ENCODE results near the gene AGT. TPM values are rescaled to one million over a fixed set of nuclear protein-coding genes. Genes with fewer than 3 reads are reported as not detected.
"Not testable (repeated sequence)": the region's sequence is repeated elsewhere in the genome, so short reads cannot be mapped to it uniquely, and the experiment has no call there.

Gene AGT
- total RNA-seq, 4 donors from 2014 or later = 5.0 to 16.0 (median 8.4) TPM

GRCh38 chr1:230658691-230659090, 55.2 kb downstream of the AGT start:
- TF ChIP-seq POLR2A (IDR thresholded peaks at IDR 0.05) = no peak
- no peak for TF ChIP-seq POLR2AphosphoS5 (IDR thresholded peaks at IDR 0.05)
- no peak for TF ChIP-seq EP300 (IDR thresholded peaks at IDR 0.05)
- TF ChIP-seq, protein P1, sequence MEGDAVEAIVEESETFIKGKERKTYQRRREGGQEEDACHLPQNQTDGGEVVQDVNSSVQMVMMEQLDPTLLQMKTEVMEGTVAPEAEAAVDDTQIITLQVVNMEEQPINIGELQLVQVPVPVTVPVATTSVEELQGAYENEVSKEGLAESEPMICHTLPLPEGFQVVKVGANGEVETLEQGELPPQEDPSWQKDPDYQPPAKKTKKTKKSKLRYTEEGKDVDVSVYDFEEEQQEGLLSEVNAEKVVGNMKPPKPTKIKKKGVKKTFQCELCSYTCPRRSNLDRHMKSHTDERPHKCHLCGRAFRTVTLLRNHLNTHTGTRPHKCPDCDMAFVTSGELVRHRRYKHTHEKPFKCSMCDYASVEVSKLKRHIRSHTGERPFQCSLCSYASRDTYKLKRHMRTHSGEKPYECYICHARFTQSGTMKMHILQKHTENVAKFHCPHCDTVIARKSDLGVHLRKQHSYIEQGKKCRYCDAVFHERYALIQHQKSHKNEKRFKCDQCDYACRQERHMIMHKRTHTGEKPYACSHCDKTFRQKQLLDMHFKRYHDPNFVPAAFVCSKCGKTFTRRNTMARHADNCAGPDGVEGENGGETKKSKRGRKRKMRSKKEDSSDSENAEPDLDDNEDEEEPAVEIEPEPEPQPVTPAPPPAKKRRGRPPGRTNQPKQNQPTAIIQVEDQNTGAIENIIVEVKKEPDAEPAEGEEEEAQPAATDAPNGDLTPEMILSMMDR (IDR thresholded peaks at IDR 0.05) = no peak
- no peaks in the 10 kb centered on the region for H3K4me1 ChIP-seq
- H3K36me3 ChIP-seq = peaks cover 0 to 43% of the 10 kb centered on the region in 2 donors
- H3K9me3 ChIP-seq = no peaks in the 10 kb centered on the region
- no peak overlapping the region for H3K27ac ChIP-seq
- H3K4me3 ChIP-seq = no peak overlapping the region
- no peak for ATAC-seq
- WGBS, 2 donors (ENCODE audit: low coverage in 1 of 2) = 100% methylated on average over 1 of the region's 2 CpGs
- H3K27me3 ChIP-seq = no peaks in the 10 kb centered on the region

GRCh38 chr1:230658103-230658502, 55.8 kb downstream of the AGT start:
- not testable (repeated sequence) for H3K4me3 ChIP-seq
- peaks cover 0 to 37% of the 10 kb centered on the region in 2 donors for H3K36me3 ChIP-seq

DNA sequence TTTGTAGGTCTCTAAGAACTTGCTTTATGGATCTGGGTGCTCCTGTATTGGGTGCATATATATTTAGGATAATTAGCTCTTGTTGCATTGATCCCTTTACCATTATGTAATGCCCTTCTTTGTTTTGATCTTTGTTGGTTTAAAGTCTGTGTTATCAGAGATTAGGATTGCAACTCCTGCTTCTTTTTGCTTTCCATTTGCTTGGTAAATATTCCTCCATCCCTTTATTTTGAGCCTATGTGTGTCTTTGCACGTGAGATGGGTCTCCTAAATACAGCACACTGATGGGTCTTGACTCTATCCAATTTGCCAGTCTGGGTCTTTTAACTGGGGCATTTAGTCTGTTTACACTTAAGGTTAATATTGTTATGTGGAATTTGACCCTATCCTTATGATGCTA, 57.2 kb downstream of the AGT start:
- H3K4me3 ChIP-seq, H3K27ac ChIP-seq, H3K27me3 ChIP-seq, ATAC-seq, H3K4me1 ChIP-seq, H3K9me3 ChIP-seq: not testable (repeated sequence)
- WGBS, 2 donors (ENCODE audit: low coverage in 1 of 2) = 67 to 100% methylated on average over 1 of the region's 1 CpG
- peaks cover 0 to 30% of the 10 kb centered on the region in 2 donors for H3K36me3 ChIP-seq

More at GRCh38 chr1:230658103-230658502, 55.8 kb downstream of the AGT start:
- not testable (repeated sequence) for H3K27me3 ChIP-seq, H3K27ac ChIP-seq, ATAC-seq, H3K4me1 ChIP-seq, H3K9me3 ChIP-seq
- no CpG with 5 or more reads among the region's 1 CpG for WGBS, 2 donors (ENCODE audit: low coverage in 1 of 2)

Other genes with a start within 250 kb of the AGT start
- gene COG2, start 71.6 kb downstream of the AGT start, total RNA-seq = 10 to 100 TPM; 23.5 to 33.6 (median 26.0) TPM
- gene CAPN9, start 33.3 kb upstream of the AGT start, total RNA-seq = 1 to 10 TPM in 1 of 4 donors, not detected in 3; 1.2 TPM
- gene C1orf198, start 154.4 kb upstream of the AGT start, total RNA-seq = 100 to 1,000 TPM; 115 to 219 (median 172) TPM

Measured in gastroesophageal sphincter (tissue), 4 donors.